Ascending aorta (tissue), 2 donors: ENCODE measurements around the gene CSNK1G1. TPM values are rescaled to one million over a fixed set of nuclear protein-coding genes. Genes with fewer than 3 reads are reported as not detected.
"Not testable (repeated sequence)": the region's sequence is repeated elsewhere in the genome, so short reads cannot be mapped to it uniquely, and the experiment has no call there.

ENCODE experiments used
- DNase-seq, 2 donors: peaks; one replicate each; pipeline ENCODE4 v3.0.0-alpha.2; 2019; ENCODE audit warnings: low spot score in 2 of 2
- H3K27ac ChIP-seq, 2 donors: fragments of 200-600 bp; sonication (generic); one replicate each; pipeline ENCODE4 v1.5.1; 2016 to 2017; ENCODE audit warnings: mild to moderate bottlenecking in 1 of 2
- H3K27me3 ChIP-seq: fragments of 200-600 bp; sonication (generic); one replicate; pipeline ENCODE4 v1.5.1; 2017
- H3K36me3 ChIP-seq, 2 donors: fragments of 200-600 bp; sonication (generic); one replicate each; pipeline ENCODE4 v1.5.1; 2016
- H3K4me1 ChIP-seq, 2 donors: fragments of 200-600 bp; sonication (generic); one replicate each; pipeline ENCODE4 v1.5.1; 2016 to 2017; ENCODE audit warnings: mild to moderate bottlenecking in 1 of 2
- H3K4me3 ChIP-seq, 2 donors: fragments of 200-600 bp; sonication (generic); one replicate each; pipeline ENCODE4 v1.5.1; 2016 to 2017; ENCODE audit warnings: mild to moderate bottlenecking in 1 of 2
- H3K9me3 ChIP-seq, 2 donors: fragments of 200-600 bp; sonication (generic); one replicate each; pipeline ENCODE4 v1.5.1; 2016
- intact Hi-C: fragments of 100-400 bp; cut with DNase I; formaldehyde crosslinking; loops from one replicate; pipeline ENCODE4 v1.15.1; 2023
- total RNA-seq: library from RNA; depleted of rRNA; stranded (reverse); fragments of >200 nt; gene quantifications from one replicate; pipeline ENCODE4 v1.1.0, GENCODE V29; 2016
- TF ChIP-seq, protein P1 (sequence below), 3 experiments: fragments of 200-600 bp in 2 of 3; fragments of 450-650 bp in 1 of 3; sonication (generic) in 2 of 3; IDR thresholded peaks; one replicate each; pipeline ENCODE4 v1.5.1; 2016 to 2019; ENCODE audit warnings: antibody characterized with exemption in 3 of 3, mild to moderate bottlenecking in 1 of 3, moderate library complexity in 1 of 3

CSNK1G1 gene
- 12.9 TPM for total RNA-seq

DNA sequence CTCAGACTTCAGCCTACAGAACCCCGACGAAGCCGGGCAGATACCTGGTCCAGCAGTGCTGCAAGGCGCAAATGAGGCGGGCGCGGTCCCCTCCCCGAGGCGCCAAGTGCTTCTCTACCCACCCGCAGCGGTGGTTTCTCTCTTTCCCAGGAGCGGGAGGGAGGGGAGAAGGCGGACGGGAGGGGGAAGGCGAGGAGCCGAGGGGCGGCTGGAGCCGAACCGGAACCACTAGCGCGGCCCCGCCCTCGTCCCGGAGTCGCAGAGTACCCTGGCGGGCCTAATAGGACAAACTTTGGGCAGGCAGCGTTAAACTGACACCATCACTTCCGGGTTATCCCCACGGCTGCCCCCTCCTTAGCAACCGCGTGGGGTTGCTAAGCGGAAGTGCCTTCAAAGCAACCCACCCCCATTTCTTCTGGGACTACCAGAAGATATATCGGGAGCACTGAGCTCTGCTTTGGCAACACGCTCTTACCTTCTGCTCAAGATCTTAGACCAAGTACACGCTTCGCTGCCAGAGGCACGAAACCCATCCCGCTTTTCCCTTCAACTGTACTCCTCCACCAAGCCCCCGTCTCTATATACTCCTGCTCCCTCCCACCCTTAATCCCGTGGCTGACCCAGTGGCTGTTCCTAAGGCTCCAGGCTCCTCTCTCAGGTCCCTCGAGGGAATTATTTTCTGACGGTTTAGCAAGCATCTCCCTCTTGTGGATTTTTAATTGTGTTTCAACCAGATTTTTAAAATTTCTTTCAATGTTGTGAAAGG lies at the start of gene CSNK1G1:
TSS of gene CSNK1G1 (minus strand) at position 230 of the 766 bp plus-strand sequence. CDS start 55,674 bp downstream, outside the sequence.
- peak within 1 kb of the TSS; percentile 27 to 63 for H3K27ac ChIP-seq
- TF ChIP-seq, protein P1, sequence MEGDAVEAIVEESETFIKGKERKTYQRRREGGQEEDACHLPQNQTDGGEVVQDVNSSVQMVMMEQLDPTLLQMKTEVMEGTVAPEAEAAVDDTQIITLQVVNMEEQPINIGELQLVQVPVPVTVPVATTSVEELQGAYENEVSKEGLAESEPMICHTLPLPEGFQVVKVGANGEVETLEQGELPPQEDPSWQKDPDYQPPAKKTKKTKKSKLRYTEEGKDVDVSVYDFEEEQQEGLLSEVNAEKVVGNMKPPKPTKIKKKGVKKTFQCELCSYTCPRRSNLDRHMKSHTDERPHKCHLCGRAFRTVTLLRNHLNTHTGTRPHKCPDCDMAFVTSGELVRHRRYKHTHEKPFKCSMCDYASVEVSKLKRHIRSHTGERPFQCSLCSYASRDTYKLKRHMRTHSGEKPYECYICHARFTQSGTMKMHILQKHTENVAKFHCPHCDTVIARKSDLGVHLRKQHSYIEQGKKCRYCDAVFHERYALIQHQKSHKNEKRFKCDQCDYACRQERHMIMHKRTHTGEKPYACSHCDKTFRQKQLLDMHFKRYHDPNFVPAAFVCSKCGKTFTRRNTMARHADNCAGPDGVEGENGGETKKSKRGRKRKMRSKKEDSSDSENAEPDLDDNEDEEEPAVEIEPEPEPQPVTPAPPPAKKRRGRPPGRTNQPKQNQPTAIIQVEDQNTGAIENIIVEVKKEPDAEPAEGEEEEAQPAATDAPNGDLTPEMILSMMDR (IDR thresholded peaks at IDR 0.05), result peak; percentile 15 to 40 (median 24)
- DNase-seq, result peak; percentile 84 to 97
- intact Hi-C loops, result loop anchor here (1.0 kb wide), 2 partner anchors 25 to 193 kb away; partner anchors contain the start of genes PCLAF and PPIB
- H3K36me3 ChIP-seq, result no peaks in the 10 kb centered on the region
- H3K27me3 ChIP-seq, result no peaks in the 10 kb centered on the region
- H3K4me1 ChIP-seq, result peaks cover 0 to 7% of the 10 kb centered on the region in 2 donors
- no peaks in the 10 kb centered on the region for H3K9me3 ChIP-seq
- peak within 1 kb of the TSS; percentile 82 to 97 for H3K4me3 ChIP-seq

DNA sequence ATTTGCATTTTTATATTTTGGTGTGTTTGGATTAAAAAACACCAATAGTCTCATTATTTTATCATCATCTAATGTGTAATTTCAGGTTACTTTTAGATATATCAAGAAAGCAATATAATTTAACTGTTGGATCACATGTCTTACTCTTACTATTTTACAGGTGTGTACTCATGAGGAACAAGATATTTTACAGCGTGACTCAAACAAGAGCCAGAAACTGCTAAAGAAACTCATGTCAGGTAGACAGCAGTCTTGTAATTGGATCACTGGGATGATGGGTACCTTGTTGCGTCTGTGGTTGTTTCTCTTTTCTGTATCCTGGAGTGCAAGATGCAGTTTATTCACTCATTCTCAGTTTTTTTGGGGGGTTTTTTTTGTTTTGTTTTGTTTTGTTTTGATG lies 44.6 kb upstream of the CSNK1G1 start:
- Histone ChIP-seq H3K27me3 (no peaks in the 10 kb centered on the region), H3K9me3 (no peaks in the 10 kb centered on the region), H3K4me1 (no peaks in the 10 kb centered on the region), H3K27ac (no peak overlapping the region), H3K4me3 (no peak overlapping the region), H3K36me3 (peaks cover 72 to 84% of the 10 kb centered on the region in 2 donors)
- no peak for DNase-seq
- TF ChIP-seq, protein P1 (IDR thresholded peaks at IDR 0.05), result no peak
- intact Hi-C loops, result no loop called here

DNA sequence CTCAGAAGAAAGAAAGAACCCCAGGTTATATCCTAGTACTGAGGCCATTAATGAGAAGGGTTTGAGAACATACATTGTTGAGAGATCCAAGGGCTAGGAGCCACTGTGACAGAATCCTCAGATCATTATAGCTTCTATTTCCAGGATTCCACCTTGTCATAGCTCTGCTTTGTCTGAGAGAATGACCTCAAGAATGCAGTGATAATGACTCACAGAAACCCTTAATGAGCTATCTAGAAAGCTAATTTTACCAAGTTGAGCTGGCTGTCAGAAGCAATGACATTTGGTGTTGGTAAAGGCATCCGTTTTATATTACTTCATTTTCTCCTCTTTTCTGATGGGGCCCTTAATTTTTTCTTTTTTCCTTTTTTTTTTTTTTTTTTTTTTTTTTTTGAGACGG lies 42.6 kb upstream of the CSNK1G1 start:
- intact Hi-C loops, result no loop called here
- no peak for DNase-seq
- TF ChIP-seq, protein P1 (IDR thresholded peaks at IDR 0.05), result no peak
- H3K27me3 ChIP-seq, result no peaks in the 10 kb centered on the region
- H3K36me3 ChIP-seq, result peaks cover 73 to 94% of the 10 kb centered on the region in 2 donors
- H3K27ac ChIP-seq, result no peak overlapping the region
- no peaks in the 10 kb centered on the region for H3K9me3 ChIP-seq
- no peak overlapping the region for H3K4me3 ChIP-seq
- H3K4me1 ChIP-seq, result no peaks in the 10 kb centered on the region

DNA sequence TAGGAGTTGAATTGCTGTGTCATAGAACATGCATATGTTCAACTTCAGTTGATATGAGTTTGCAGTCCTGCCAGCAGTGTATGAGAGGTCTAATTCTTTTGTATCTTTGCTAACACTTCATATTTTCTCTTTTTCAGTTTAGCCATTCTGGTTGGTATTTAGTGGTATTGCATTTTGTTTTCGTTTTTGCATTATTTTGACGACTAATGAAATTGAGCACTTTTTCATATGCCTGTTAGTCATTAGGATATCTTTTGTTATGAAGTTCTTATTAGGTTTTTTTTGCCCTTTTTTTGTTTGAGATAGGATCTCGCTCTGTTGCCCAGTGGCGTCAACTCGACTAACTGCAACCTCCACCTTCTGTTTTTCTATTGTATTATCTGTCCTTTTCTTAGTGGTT lies 40.8 kb upstream of the CSNK1G1 start:
- intact Hi-C loops, result no loop called here
- peaks cover 61 to 85% of the 10 kb centered on the region in 2 donors for H3K36me3 ChIP-seq
- no peak for DNase-seq

DNA sequence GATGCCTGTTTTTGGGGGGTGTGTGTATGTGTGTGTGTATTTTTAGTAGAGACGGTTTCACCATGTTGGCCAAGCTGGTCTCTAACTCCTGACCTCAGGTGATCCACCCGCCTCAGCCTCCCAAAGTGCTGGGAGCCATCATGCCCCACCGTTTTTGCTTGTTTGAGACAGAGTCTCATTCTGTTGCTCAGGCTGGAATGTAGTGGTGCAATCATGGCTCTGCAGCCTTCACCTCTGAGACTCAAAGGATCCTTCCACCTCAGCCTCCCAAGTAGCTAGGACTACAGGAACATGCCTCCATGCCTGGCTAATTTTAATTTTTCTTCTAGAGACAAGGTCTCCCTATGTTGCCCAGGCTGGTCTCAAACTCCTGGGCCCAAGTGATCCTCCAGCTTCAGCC lies 36.5 kb upstream of the CSNK1G1 start:
- H3K4me1 ChIP-seq, H3K9me3 ChIP-seq, intact Hi-C loops, H3K4me3 ChIP-seq, H3K27me3 ChIP-seq, DNase-seq, H3K27ac ChIP-seq: not testable (repeated sequence)
- peaks cover 32 to 43% of the 10 kb centered on the region in 2 donors for H3K36me3 ChIP-seq

More for the DNA sequence above, 40.8 kb upstream of the CSNK1G1 start:
- TF ChIP-seq, protein P1 (IDR thresholded peaks at IDR 0.05), result no peak
- no peaks in the 10 kb centered on the region for H3K4me1 ChIP-seq
- H3K4me3 ChIP-seq, result no peak overlapping the region
- no peaks in the 10 kb centered on the region for H3K9me3 ChIP-seq
- no peak overlapping the region for H3K27ac ChIP-seq
- H3K27me3 ChIP-seq, result no peaks in the 10 kb centered on the region

DNA sequence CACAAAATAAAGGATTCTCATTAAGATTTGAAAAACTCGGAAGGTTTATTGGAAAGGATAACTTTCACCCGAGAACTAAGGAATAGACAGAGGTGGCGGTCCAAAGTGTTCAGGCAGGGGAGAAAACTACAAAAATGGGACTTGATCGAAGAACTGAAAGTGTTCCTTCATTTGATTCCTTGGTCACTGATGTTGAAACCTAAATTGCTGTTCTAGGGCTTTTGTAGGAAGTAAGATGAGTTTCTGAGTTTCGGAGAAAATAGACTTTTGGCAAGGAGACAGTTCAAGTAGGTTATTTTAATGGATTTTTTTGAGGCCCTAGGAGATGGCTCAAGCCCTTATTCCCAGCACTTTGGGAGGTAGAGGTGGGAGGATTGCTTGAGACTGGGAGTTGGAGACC lies 33.1 kb upstream of the CSNK1G1 start:
- Histone ChIP-seq H3K9me3 (no peaks in the 10 kb centered on the region), H3K4me1 (peaks cover 0 to 4% of the 10 kb centered on the region in 2 donors), H3K4me3 (peak overlapping the region in 1 of 2 donors; percentile 2), H3K27me3 (no peaks in the 10 kb centered on the region), H3K27ac (no peak overlapping the region), H3K36me3 (peaks cover 3 to 9% of the 10 kb centered on the region in 2 donors)
- TF ChIP-seq, protein P1 (IDR thresholded peaks at IDR 0.05), result no peak
- intact Hi-C loops, result loop anchor here (10.0 kb wide), 1 partner anchor 294 kb away; the partner anchor contains the start of genes CIAO2A and SNX1
- DNase-seq, result no peak
